ENCODE results near the gene RHCG. TPM values are rescaled to one million over a fixed set of nuclear protein-coding genes. Genes with fewer than 3 reads are reported as not detected.

RHCG gene
- total RNA-seq, 2 donors from 2014 or later = not detected

- H3K36me3 ChIP-seq = no peaks in the 10 kb centered on the region
- ATAC-seq (ENCODE audit: insufficient number of reproducible peaks, low FRiP score, low read depth) = no peak
- H3K27me3 ChIP-seq (replicated peaks; ENCODE audit: insufficient read depth) = no peaks in the 10 kb centered on the region
- no peaks in the 10 kb centered on the region for H3K4me1 ChIP-seq (ENCODE audit: control insufficient read depth in 1 of 2, low read depth in 2 of 2)
- H3K9me3 ChIP-seq = no peaks in the 10 kb centered on the region
- no peak overlapping the region for H3K27ac ChIP-seq
- DNase-seq (ENCODE audit: low spot score) = no peak
- no peak overlapping the region for H3K4me3 ChIP-seq
- TF ChIP-seq CTCF (IDR thresholded peaks at IDR 0.05) = no peak
Measured at GRCh38 chr15:89439764-89440163, 56.6 kb downstream of the RHCG start.

- no peaks in the 10 kb centered on the region for H3K4me1 ChIP-seq (ENCODE audit: control insufficient read depth in 1 of 2, low read depth in 2 of 2)
- TF ChIP-seq CTCF (IDR thresholded peaks at IDR 0.05) = no peak
- DNase-seq (ENCODE audit: low spot score) (no peak), ATAC-seq (ENCODE audit: insufficient number of reproducible peaks, low FRiP score, low read depth) (no peak)
- no peak overlapping the region for H3K4me3 ChIP-seq
- no peaks in the 10 kb centered on the region for H3K27me3 ChIP-seq (replicated peaks; ENCODE audit: insufficient read depth)
- no peaks in the 10 kb centered on the region for H3K9me3 ChIP-seq
- no peak overlapping the region for H3K27ac ChIP-seq
- H3K36me3 ChIP-seq = no peaks in the 10 kb centered on the region
Measured at GRCh38 chr15:89436560-89437311, 59.6 kb downstream of the RHCG start.

- Histone ChIP-seq H3K4me3 (no peak overlapping the region), H3K36me3 (no peaks in the 10 kb centered on the region), H3K4me1 (ENCODE audit: control insufficient read depth in 1 of 2, low read depth in 2 of 2) (peaks cover 0 to 3% of the 10 kb centered on the region in 2 donors), H3K9me3 (no peaks in the 10 kb centered on the region), H3K27me3 (replicated peaks; ENCODE audit: insufficient read depth) (peaks cover 6% of the 10 kb centered on the region), H3K27ac (no peak overlapping the region)
- no peak for DNase-seq (ENCODE audit: low spot score)
- ATAC-seq (ENCODE audit: insufficient number of reproducible peaks, low FRiP score, low read depth) = no peak
- no peak for TF ChIP-seq CTCF (IDR thresholded peaks at IDR 0.05)
Measured at GRCh38 chr15:89435362-89435761, 61.0 kb downstream of the RHCG start.

- peaks cover 0 to 3% of the 10 kb centered on the region in 2 donors for H3K4me1 ChIP-seq (ENCODE audit: control insufficient read depth in 1 of 2, low read depth in 2 of 2)
- no peaks in the 10 kb centered on the region for H3K36me3 ChIP-seq
- no peak overlapping the region for H3K4me3 ChIP-seq
- H3K9me3 ChIP-seq = no peaks in the 10 kb centered on the region
- H3K27me3 ChIP-seq (replicated peaks; ENCODE audit: insufficient read depth) = peaks cover 6% of the 10 kb centered on the region
- TF ChIP-seq CTCF (IDR thresholded peaks at IDR 0.05) = no peak
- ATAC-seq (ENCODE audit: insufficient number of reproducible peaks, low FRiP score, low read depth) (no peak), DNase-seq (ENCODE audit: low spot score) (no peak)
- H3K27ac ChIP-seq = no peak overlapping the region
Measured at GRCh38 chr15:89433686-89434085, 62.7 kb downstream of the RHCG start.

- Histone ChIP-seq H3K4me1 (ENCODE audit: control insufficient read depth in 1 of 2, low read depth in 2 of 2) (peaks cover 0 to 3% of the 10 kb centered on the region in 2 donors), H3K9me3 (no peaks in the 10 kb centered on the region), H3K27me3 (replicated peaks; ENCODE audit: insufficient read depth) (peaks cover 6% of the 10 kb centered on the region), H3K36me3 (no peaks in the 10 kb centered on the region), H3K27ac (no peak overlapping the region), H3K4me3 (peak overlapping the region; percentile 73)
- DNase-seq (ENCODE audit: low spot score) = peak; percentile 45
- peak; percentile 99 for TF ChIP-seq CTCF (IDR thresholded peaks at IDR 0.05)
- peak; percentile 70 for ATAC-seq (ENCODE audit: insufficient number of reproducible peaks, low FRiP score, low read depth)
Measured at GRCh38 chr15:89430530-89431341, 65.6 kb downstream of the RHCG start.
